ENCODE measurements around the gene SLC2A1.
A peak's percentile ranks its signal among the peaks of the same experiment; 100 is the strongest.

GRCh38 chr1:42922687-42923366 lies 35.8 kb downstream of the SLC2A1 start:
- peak; percentile 25 to 72 (median 57) for TF ChIP-seq CTCF (IDR thresholded peaks at IDR 0.05)
- TF ChIP-seq POLR2A (IDR thresholded peaks at IDR 0.05): no peak
